Activated gamma-delta T cell treated with anti-CD3 and anti-CD28 coated beads, Interleukin-2, amount 50 U/mL, for 16 hours (primary cell): ENCODE data around the gene ARID4B.

Source experiments
- DNase-seq: peaks from one replicate; pipeline ENCODE4 v3.0.0-alpha.2; 2020; ENCODE audit warnings: low read depth

ARID4B gene

DNA sequence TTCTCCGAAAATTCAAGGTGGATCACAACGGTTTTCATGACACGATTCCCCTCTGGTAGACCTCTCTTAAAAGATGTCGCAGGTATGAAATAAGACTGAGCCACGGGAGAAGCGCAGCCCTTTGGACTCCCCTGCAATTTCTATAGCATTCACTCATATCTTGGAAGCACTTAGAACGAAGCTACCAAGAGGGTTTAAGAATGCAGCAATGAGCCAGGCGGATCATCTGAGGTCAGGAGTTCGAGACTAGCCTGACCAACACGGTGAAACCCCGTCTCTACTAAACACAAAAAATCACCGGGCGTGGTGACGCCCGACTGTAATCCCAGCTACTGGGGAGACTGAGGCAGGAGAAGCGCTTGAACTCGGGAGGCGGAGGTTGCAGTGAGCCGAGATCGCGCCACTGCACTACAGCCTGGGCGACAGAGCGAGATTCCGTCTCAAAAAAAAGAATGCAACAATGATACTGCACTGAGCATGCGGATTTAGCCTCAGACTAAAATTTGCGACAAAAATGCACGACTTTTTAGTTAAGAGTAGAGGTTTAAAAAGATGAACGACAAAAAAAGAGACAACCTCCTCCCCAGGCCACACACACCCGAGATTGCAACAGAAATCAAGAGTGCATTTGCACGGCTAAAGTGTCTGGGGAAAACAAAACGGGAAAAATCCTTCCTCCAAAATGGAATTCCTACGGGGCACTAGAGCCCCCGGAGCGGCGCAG, 200.1 kb downstream of the ARID4B start:
- DNase-seq, result no peak

GRCh38 chr1:235127203-235127602, 200.8 kb downstream of the ARID4B start:
- no peak for DNase-seq

DNA sequence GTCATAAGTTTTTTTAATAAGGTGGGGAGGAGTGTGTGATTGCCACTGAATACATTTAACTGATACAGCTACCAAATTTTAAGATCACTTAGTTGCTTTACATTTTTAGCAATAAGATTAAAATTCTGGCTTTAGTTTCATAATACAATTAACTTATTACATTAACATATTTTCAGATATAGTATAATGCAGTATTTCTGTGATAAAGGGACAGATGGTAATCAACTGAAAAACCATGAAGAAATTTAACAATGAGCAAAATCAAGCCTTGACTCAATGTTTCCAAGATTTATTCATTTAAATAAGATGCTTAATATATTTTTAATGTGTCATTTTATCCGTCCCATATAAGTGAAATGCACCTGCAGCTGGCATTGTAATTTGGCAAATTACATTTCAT, 203.3 kb downstream of the ARID4B start:
- no peak for DNase-seq

DNA sequence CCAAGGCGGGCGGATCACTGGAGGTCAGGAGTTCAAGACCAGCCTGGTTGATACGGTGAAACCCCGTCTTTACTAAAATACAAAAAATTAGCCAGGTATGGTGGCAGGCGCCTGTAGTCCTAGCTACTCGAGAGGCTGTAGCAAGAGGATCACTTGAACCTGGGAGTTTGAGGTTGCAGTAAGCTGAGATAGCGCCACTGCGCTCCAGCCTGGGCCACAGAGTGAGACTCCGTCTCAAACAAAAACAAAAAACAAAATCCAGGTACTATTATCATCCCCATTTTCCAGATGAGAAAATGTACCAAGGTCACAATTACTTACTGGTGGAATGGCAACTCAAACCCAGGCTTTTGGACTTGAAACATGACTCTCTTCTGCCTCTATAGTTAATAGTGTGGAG, 203.9 kb downstream of the ARID4B start:
- DNase-seq, result no peak

DNA sequence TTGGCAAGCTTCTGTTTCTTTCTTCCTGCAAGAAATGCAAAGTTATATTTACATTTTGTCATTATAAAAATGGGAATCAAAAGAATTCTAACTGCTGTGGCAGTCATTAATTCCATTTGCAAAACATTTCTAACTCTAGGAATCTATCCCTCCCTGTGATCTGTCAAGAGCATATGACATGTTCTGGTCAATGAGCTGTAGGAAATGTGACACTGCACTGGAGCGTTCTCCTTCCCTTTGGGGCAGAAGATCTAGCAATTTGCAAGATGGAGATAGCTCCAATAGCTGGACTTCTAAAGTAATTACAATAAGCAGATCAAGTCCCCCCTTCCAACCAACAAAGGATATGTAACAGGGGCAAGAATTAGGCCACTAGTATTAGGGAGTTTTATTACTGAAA, 205.6 kb downstream of the ARID4B start:
- no peak for DNase-seq
